Mesothelial cell of epicardium (in vitro differentiated cells): Measurements from ENCODE around the gene HSPA12A. TPM values are rescaled to one million over a fixed set of nuclear protein-coding genes. Genes with fewer than 3 reads are reported as not detected.

Experiments used
- DNase-seq, 2 experiments: peaks; one replicate each; pipeline ENCODE4 v3.0.0; 2021; ENCODE audit warnings: low spot score in 2 of 2; ENCODE audit not compliant: unreplicated experiment in 2 of 2
- H3K27ac Mint-ChIP-seq: 2 replicates; pipeline ENCODE4 v1.8.0; 2021; ENCODE audit warnings: mixed read lengths
- H3K27me3 Mint-ChIP-seq: 2 replicates; pipeline ENCODE4 v1.8.0; 2021; ENCODE audit warnings: low read depth, mixed read lengths
- H3K36me3 Mint-ChIP-seq: 2 replicates; pipeline ENCODE4 v1.8.0; 2021; ENCODE audit warnings: mixed read lengths
- H3K4me1 Mint-ChIP-seq: 2 replicates; pipeline ENCODE4 v1.8.0; 2021; ENCODE audit warnings: mixed read lengths
- H3K4me3 Mint-ChIP-seq: 2 replicates; pipeline ENCODE4 v1.8.0; 2021; ENCODE audit warnings: mild to moderate bottlenecking, moderate library complexity, mixed read lengths
- H3K9me3 Mint-ChIP-seq: 2 replicates; pipeline ENCODE4 v1.8.0; 2021; ENCODE audit warnings: mixed read lengths
- total RNA-seq: library from RNA; stranded (reverse); gene quantifications from 3 replicates; pipeline ENCODE4 v1.2.1, GENCODE V29; 2021
- TF ChIP-seq, protein P1 (sequence below): fragments of 200-600 bp; sonication (generic); IDR thresholded peaks from one replicate; pipeline ENCODE4 v1.5.0; 2021; ENCODE audit warnings: antibody characterized with exemption; ENCODE audit not compliant: unreplicated experiment

HSPA12A gene
- total RNA-seq, 1 donor from 2014 or later, result 11.8 TPM

DNA sequence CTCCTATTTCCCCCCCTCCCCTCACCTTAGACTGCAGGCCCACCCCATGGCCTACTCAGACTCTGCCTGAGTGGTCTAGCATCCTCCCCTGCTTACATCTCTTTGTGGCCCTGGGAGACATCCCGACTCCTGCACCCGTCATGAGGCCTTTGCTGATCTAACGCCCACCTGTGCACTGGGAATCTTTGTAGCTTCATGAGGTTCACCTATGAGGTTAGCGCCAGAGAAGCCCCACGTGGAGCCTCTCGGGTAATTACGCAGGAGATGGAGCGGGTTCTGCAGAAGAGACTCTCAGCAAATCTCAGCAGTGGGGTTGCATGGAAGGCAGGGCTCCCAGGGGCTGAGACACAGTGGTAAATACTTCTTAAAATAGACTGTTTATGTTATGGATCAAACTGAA is 43.5 kb upstream of the HSPA12A start:
- DNase-seq, result no peak
- TF ChIP-seq, protein P1, sequence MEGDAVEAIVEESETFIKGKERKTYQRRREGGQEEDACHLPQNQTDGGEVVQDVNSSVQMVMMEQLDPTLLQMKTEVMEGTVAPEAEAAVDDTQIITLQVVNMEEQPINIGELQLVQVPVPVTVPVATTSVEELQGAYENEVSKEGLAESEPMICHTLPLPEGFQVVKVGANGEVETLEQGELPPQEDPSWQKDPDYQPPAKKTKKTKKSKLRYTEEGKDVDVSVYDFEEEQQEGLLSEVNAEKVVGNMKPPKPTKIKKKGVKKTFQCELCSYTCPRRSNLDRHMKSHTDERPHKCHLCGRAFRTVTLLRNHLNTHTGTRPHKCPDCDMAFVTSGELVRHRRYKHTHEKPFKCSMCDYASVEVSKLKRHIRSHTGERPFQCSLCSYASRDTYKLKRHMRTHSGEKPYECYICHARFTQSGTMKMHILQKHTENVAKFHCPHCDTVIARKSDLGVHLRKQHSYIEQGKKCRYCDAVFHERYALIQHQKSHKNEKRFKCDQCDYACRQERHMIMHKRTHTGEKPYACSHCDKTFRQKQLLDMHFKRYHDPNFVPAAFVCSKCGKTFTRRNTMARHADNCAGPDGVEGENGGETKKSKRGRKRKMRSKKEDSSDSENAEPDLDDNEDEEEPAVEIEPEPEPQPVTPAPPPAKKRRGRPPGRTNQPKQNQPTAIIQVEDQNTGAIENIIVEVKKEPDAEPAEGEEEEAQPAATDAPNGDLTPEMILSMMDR, result no peak
- Mint-ChIP-seq H3K4me1 (peaks cover 11% of the 10 kb centered on the region), H3K36me3 (no peaks in the 10 kb centered on the region), H3K9me3 (no peaks in the 10 kb centered on the region), H3K27ac (no peak overlapping the region), H3K4me3 (no peak overlapping the region), H3K27me3 (peaks cover 31% of the 10 kb centered on the region)

DNA sequence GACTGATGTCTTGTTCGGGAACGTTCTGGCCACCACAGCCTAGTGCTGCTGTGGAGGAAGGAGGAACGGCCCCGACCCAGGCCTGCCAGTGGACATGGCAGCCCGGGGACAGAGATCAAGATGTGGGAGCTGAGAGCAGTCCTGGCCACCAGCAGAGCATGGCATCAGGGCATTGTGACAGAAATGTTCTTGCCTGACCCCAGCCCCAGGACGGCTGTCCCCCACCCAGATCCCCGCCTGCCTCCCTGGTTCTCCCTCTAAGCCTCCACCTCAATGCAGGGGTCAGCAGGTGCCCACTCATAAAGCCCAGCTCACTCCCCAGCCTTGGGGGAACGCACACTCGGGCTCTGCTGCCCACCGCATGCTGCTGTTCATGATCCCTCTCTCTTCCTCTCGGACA is 42.9 kb upstream of the HSPA12A start:
- no peak for DNase-seq
- H3K27me3 Mint-ChIP-seq, result peaks cover 25% of the 10 kb centered on the region
- H3K4me1 Mint-ChIP-seq, result peaks cover 11% of the 10 kb centered on the region
- H3K27ac Mint-ChIP-seq, result no peak overlapping the region
- no peak overlapping the region for H3K4me3 Mint-ChIP-seq
- no peaks in the 10 kb centered on the region for H3K36me3 Mint-ChIP-seq
- TF ChIP-seq, protein P1, result no peak
- H3K9me3 Mint-ChIP-seq, result no peaks in the 10 kb centered on the region

DNA sequence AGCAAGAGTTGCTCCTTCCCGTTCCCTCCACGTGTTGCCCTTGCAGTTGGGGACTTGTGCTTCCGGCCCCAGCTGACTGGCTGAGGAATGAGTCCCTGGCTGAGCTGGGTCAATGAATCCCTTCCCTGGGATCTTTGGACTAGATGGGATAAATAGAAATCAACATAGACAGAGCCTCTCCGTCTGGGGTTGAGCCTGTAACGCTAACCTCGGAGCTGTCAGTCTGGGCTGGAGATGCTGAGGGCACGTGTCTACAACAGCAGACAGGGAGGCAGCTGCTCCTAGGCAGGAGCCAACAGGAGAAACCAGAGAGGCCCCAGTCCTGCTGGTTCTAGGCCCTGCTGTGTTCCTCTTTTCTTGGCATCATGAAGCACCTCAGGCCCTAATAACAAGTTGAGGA is 42.3 kb upstream of the HSPA12A start:
- no peaks in the 10 kb centered on the region for H3K9me3 Mint-ChIP-seq
- H3K36me3 Mint-ChIP-seq, result no peaks in the 10 kb centered on the region
- peaks cover 11% of the 10 kb centered on the region for H3K4me1 Mint-ChIP-seq
- TF ChIP-seq, protein P1, result no peak
- no peak overlapping the region for H3K4me3 Mint-ChIP-seq
- no peak overlapping the region for H3K27ac Mint-ChIP-seq
- H3K27me3 Mint-ChIP-seq, result peaks cover 20% of the 10 kb centered on the region
- no peak for DNase-seq

DNA sequence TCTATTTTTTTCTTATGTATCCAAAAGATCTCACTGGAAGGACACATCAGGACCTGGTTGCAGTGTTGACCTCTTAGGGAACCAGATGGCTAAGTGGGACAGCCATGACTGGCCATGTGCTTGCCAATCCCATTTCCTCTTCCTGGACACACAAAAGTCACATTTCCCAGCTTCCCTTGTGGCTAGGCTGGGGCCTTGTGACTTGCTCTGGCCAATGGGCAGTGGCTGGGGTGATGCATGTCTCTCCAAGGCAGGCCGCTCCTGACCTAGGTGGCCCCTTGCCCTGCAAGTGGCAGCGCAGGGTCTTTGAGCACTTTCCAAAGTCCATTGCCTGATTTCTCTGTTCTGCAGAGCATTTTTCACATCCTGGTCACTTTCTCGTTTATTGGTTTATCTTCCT is 41.7 kb upstream of the HSPA12A start:
- TF ChIP-seq, protein P1, result no peak
- Mint-ChIP-seq H3K36me3 (no peaks in the 10 kb centered on the region), H3K27me3 (peaks cover 19% of the 10 kb centered on the region), H3K4me1 (peaks cover 11% of the 10 kb centered on the region), H3K9me3 (no peaks in the 10 kb centered on the region), H3K27ac (no peak overlapping the region), H3K4me3 (no peak overlapping the region)
- no peak for DNase-seq

DNA sequence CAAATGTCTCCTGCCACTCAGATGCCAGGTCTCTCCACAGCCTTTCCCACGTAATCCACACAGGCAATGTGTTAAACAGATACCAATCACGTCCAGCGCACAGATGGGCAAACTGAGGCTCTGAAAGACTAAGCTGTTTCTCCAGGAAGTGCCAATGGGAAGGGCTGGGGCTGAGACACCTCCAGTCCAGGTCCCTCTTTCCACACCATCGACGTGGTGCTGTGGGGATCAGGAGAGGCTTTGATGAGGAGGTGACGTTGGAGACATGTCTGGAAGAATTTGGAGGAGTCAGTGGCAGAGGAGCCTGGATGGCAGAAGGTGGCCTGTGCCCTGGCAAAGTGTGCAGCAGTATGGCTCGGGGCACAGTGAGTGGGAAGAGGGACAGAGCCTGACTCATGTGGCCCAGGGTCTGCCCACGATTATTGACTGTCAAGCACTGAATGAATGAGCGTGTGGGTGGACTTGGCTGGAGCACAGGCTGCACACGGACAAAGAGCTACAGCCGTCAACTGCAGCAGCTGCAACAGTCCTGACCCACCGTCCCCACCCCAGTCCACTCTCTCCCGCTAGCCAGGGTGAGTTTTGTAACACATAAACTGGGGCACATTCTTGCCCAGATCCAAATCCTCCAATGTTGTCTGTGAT is 40.8 kb upstream of the HSPA12A start:
- no peak overlapping the region for H3K4me3 Mint-ChIP-seq
- H3K4me1 Mint-ChIP-seq, result peaks cover 11% of the 10 kb centered on the region
- no peaks in the 10 kb centered on the region for H3K36me3 Mint-ChIP-seq
- no peak for DNase-seq
- TF ChIP-seq, protein P1, result no peak
- H3K9me3 Mint-ChIP-seq, result no peaks in the 10 kb centered on the region
- H3K27ac Mint-ChIP-seq, result no peak overlapping the region
- H3K27me3 Mint-ChIP-seq, result peaks cover 18% of the 10 kb centered on the region
